GM18508 (cell line): Measurements from ENCODE around the gene RAB7B.

Experiments
- ATAC-seq: cut with Tn5 transposase; IDR thresholded peaks from one replicate; pipeline ENCODE4 v1.9.1; 2021; ENCODE audit warnings: moderate number of reproducible peaks; ENCODE audit not compliant: insufficient read depth, unreplicated experiment

The RAB7B gene

GRCh38 chr1:206023695-206024094 is 20.5 kb upstream of the RAB7B start, which contains the start of gene CTSE:
Gene CTSE, minus strand, starts transcription at chr1:206023895. Its CDS starts 104 bp downstream, at chr1:206023791.
- no peak for ATAC-seq

- ATAC-seq: no peak
Measured at GRCh38 chr1:206022766-206023165, 19.6 kb upstream of the RAB7B start.

- no peak for ATAC-seq
Measured at GRCh38 chr1:206021626-206022365, 18.6 kb upstream of the RAB7B start.

GRCh38 chr1:206021008-206021625 is 17.9 kb upstream of the RAB7B start:
- no peak for ATAC-seq

- no peak for ATAC-seq
Measured at GRCh38 chr1:206020393-206021007, 17.3 kb upstream of the RAB7B start.

GRCh38 chr1:206015071-206015470 is 11.9 kb upstream of the RAB7B start:
- ATAC-seq: no peak

GRCh38 chr1:206014601-206015000 is 11.4 kb upstream of the RAB7B start:
- ATAC-seq: no peak

GRCh38 chr1:206013026-206013795 is 10.0 kb upstream of the RAB7B start:
- no peak for ATAC-seq

GRCh38 chr1:206012086-206012859 is 9.1 kb upstream of the RAB7B start:
- ATAC-seq: peak; percentile 87

- ATAC-seq: no peak
Measured at GRCh38 chr1:206011057-206011456, 7.9 kb upstream of the RAB7B start.

GRCh38 chr1:206010060-206010459 is 6.9 kb upstream of the RAB7B start:
- ATAC-seq: no peak

GRCh38 chr1:206006946-206007345 is 3.8 kb upstream of the RAB7B start:
- ATAC-seq: no peak

- no peak for ATAC-seq
Measured at GRCh38 chr1:206005778-206006180, 2.6 kb upstream of the RAB7B start.

- ATAC-seq: no peak
Measured at GRCh38 chr1:206005234-206005633, 2.0 kb upstream of the RAB7B start.

- no peak for ATAC-seq
Measured at GRCh38 chr1:206004826-206005225, 1.6 kb upstream of the RAB7B start.

- ATAC-seq: no peak
Measured at GRCh38 chr1:206003854-206004800, 932 bp upstream of the RAB7B start.

GRCh38 chr1:206002160-206002559 is 1.0 kb downstream of the RAB7B start:
- no peak for ATAC-seq

GRCh38 chr1:206001476-206001888 is 1.7 kb downstream of the RAB7B start:
- ATAC-seq: no peak
